Measurements from ENCODE around the gene CHCHD3.

The CHCHD3 gene

GRCh38 chr7:133077394-133077793 lies 4.5 kb downstream of the CHCHD3 start:
- no peak for DNase-seq (ENCODE audit: low read depth in 2 of 2)

GRCh38 chr7:133076142-133076541 lies 5.7 kb downstream of the CHCHD3 start:
- no peak for DNase-seq (ENCODE audit: low read depth in 2 of 2)

DNA sequence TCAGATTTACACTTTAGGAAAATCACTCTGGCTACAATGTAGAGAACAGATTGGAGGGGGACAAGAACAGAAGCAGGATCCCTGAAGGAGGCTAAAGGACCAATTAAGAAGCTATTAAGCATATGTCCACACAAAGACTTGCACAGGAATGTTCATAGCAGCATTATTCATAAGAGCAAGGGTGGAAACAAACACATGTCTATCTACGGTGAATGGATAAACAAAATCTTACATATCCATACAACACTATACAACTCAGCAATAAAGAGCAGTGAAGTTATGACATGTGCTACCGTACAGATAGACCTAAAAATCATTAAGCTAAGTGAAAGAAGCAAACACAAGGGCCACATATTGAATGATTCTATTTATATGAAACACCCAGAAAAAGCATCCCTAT lies 10.4 kb downstream of the CHCHD3 start:
- no peak for DNase-seq (ENCODE audit: low read depth in 2 of 2)

DNA sequence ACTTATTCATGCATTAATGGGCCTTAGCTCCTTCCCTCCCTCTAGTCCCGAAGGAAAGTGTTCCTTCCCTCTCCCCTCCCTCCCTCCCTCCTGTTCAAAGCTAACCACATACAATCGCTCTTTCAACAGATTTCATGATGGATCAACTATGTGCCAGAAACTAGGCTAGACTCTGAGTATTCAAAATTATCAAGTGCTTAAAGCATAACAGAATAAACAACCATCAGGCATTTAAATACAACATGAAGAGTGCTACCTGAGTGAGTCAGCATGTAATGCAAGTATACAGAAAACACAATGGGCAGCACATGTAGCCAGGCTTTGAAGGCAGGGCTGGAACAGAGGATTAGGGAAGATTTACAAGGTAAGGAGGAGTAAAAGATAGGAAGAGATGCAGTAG lies 11.3 kb downstream of the CHCHD3 start:
- no peak for DNase-seq (ENCODE audit: low read depth in 2 of 2)

- no peak for DNase-seq (ENCODE audit: low read depth in 2 of 2)
Observed at GRCh38 chr7:133065301-133065700, 16.6 kb downstream of the CHCHD3 start.

DNA sequence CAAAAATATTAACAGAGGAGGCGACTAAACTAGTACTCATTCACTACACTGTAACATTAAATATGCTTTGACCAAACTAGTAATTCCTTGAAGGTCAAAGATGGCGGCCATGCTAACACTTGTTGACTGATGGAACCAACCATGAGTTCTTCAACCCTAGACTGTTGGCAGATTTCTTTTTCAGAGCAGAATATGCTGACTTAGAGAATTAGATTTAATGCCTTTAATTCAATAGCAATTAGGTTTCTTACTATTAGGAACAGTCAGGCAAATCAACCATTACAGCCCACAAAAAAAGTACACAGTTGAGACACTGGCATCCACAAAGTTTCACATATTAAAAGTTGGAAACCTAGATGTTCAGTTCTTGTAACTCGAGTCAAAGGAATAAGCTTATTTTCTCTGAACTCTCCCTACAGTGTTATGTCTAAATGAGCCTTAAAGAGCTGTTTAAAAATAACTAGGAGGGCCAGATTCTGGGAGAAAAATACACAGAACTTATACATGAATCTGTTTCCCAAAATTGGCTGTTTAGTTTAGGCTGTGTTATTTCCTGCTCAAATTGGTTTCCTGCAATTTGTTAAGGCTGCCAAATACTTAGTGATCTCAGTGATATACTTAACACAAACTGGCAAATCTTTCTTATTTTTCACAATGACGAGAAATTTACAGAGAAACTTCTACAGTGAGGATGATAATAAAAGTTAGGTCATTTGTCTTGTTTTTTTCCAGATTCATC lies 17.6 kb downstream of the CHCHD3 start:
- DNase-seq (ENCODE audit: low read depth in 2 of 2), result no peak

GRCh38 chr7:133061792-133062191 lies 20.1 kb downstream of the CHCHD3 start:
- no peak for DNase-seq (ENCODE audit: low read depth in 2 of 2)

DNA sequence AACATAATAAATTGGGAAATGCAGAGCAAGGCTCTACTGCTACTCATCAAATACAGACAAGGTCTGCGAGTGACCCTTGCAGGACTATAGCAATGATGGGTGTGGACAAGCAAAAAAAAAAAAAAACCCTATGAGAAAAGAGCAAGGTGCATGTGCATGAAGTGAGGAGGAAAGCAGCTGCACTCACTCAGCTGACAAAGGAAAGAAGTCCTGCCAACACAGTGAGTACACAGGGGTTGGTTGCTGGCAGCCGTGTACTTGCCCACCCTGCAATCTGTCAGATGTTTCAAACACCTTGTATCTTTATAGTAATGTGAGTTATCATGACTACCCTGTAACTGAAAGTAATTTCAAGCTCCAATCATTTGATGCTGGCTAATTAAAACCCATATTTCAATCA lies 20.5 kb downstream of the CHCHD3 start:
- no peak for DNase-seq (ENCODE audit: low read depth in 2 of 2)

- no peak for DNase-seq (ENCODE audit: low read depth in 2 of 2)
Observed at GRCh38 chr7:133060004-133060403, 21.9 kb downstream of the CHCHD3 start.

DNA sequence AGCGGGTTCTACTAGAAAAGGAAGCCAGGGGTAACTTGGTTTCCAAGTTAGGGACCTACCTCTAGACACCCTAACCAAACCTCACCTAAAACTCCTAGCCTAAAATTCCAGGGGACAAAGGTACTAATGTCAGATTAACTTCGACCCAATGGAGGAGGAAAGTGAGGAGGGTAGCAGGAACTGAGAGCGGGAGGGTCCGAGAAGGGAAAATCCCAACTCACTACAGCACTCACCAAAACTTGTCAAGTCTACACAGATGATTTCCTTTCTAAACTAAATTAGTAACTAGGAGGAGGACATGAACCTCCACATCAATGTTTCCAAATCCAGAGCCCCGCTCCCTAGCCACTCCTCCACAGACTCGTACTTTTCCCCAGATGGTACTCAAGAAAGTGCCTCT lies 22.6 kb downstream of the CHCHD3 start:
- DNase-seq (ENCODE audit: low read depth in 2 of 2), result no peak

GRCh38 chr7:133056370-133057238 lies 25.3 kb downstream of the CHCHD3 start:
- no peak for DNase-seq (ENCODE audit: low read depth in 2 of 2)

- DNase-seq (ENCODE audit: low read depth in 2 of 2), result no peak
Observed at GRCh38 chr7:133054162-133054840, 27.6 kb downstream of the CHCHD3 start.

DNA sequence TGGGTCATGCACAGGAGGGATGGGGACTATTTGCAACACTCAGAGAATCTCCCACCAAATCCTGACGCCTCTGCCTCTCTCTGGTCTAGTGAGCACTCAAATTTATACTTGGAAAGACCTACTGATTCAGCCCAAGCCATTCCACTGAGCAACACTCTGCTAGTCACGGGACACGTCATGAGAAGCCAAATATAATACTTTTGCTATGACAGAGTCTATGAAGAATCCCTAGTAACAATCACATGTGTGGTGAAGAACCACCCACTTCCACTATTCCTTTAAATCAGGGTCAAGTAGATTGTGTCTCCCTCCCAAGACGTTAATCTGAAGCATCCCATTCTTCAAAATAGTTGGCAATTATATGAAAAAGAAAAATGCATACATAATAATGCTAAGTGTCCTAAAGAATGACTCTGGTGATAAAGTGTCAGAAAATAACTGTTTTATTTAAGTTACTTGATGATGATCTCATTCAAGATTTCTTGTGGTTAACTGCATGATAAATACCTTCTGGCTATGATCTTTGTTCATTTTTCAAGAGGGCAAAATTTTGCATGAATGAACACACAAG lies 28.5 kb downstream of the CHCHD3 start:
- DNase-seq (ENCODE audit: low read depth in 2 of 2), result no peak

DNA sequence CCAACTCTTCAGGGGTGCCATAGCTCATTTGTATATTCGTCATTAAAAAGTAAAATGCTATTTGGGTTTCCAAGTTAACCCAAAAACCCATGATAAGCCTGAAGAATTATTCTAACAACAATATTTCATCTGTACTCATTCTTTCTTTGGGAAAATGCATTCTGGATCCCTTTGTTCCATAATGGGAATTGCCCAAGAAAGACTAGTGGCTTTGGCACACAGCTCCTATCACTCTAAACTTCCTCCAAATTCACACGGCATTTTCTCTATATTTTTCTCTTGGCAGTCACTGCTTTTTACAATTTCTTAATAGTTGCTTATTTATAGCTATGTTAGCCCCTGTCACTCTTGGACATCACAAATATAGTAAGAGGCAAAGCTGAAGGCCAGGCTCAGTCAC lies 29.1 kb downstream of the CHCHD3 start:
- DNase-seq (ENCODE audit: low read depth in 2 of 2), result no peak

- no peak for DNase-seq (ENCODE audit: low read depth in 2 of 2)
Observed at GRCh38 chr7:133052401-133052756, 29.5 kb downstream of the CHCHD3 start.

DNA sequence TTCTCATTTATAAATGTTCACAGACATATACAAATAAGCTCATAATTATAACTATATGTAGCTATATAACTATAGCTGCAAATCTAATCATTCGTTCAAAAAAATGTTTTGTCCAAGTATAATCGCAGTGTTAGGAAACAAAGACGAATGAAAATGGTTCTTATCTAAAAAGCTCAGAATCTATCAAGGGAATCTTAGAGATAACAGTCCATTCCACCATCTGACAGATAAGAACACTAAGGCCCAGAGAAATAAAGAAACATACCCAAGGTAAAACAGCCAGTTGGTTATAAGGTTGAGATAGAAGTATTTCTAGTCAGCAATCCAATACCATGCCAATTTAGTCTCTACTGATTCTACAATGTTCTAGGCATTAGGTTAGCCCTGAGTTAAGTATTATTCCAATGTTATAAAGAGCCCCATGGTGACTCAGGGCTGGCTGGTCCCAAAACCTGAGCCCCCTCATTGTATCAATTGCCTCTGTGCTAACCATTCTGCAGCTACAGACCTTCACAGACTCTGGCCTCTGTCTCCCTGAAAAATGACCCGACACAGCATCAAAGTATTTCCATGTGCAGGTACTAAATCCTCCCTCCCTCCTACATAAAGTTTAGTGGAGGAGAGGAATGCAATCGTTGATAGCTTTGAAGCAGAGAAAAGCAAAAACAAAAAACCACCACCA lies 30.0 kb downstream of the CHCHD3 start:
- DNase-seq (ENCODE audit: low read depth in 2 of 2), result no peak

GRCh38 chr7:133051066-133051465 lies 30.8 kb downstream of the CHCHD3 start:
- DNase-seq (ENCODE audit: low read depth in 2 of 2), result no peak

DNA sequence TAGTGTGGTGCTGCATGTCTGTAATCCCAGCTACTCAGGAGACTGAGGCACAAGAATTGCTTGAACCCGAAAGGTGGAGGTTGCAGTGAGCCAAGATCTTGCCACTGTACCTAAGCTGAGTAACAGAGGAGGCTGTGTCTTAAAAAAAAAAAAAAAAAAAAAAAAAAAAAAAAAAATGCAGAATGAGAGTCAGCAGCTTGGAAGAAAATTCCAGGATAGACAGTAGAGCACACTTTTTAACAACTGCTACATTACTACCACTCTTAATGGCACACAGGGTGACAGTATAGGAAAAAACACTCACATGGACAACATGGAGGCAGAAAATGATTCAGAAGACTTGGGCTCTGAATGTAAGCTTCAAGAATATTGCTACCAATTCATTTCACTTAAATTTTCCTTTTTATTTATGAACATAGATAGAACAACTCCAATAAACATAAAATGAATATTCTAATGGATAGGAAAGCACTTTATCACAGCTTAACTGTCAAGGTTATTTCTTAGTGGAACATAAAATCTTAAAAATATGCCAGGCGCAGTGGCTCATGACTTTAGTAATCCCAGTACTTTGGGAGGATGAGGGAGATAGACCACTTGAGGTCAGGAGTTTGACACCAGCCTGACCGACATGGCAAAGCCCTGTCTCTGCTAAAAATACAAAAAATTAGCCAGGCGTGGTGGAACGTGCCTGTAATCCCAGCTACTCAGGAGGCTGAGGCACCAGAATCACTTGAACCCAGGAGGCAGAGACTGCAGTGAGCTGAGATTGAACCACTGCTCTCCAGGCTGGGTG lies 31.5 kb downstream of the CHCHD3 start:
- DNase-seq (ENCODE audit: low read depth in 2 of 2), result no peak

- DNase-seq (ENCODE audit: low read depth in 2 of 2), result no peak
Observed at GRCh38 chr7:133048589-133048988, 33.3 kb downstream of the CHCHD3 start.

GRCh38 chr7:133047321-133047720 lies 34.6 kb downstream of the CHCHD3 start:
- DNase-seq (ENCODE audit: low read depth in 2 of 2), result no peak
